Gastrocnemius medialis (tissue), 4 donors: ENCODE results near the gene SOAT2. TPM values are rescaled to one million over a fixed set of nuclear protein-coding genes. Genes with fewer than 3 reads are reported as not detected.
A peak's percentile ranks its signal among the peaks of the same experiment; 100 is the strongest.

Experiments used
- ATAC-seq, 2 donors: fragments of 150-250 bp; one replicate each; pipeline ENCODE4 v1.9.1; 2016
- DNase-seq, 2 donors: peaks; one replicate each; pipeline ENCODE4 v3.0.0-alpha.2; 2019
- H3K27ac ChIP-seq, 4 donors: fragments of 200-600 bp; sonication (generic); 1 replicate in 1 of 4; 2 replicates in 3 of 4; pipeline ENCODE4 v1.5.1; 2016 to 2018; ENCODE audit warnings: mild to moderate bottlenecking in 2 of 4, moderate library complexity in 1 of 4
- H3K27me3 ChIP-seq, 3 donors: fragments of 200-600 bp; sonication (generic) in 2 of 3; 1 replicate in 1 of 3; 2 replicates in 2 of 3; pipeline versions ENCODE4 v1.5.1 to v1.6.0; 2016 to 2019; ENCODE audit warnings: mild to moderate bottlenecking in 1 of 3, moderate library complexity in 1 of 3
- H3K36me3 ChIP-seq, 2 donors: fragments of 200-600 bp; sonication (generic) in 1 of 2; one replicate each; pipeline ENCODE4 v1.5.1; 2017 to 2018
- H3K4me1 ChIP-seq, 2 donors: fragments of 200-600 bp; sonication (generic) in 1 of 2; one replicate each; pipeline ENCODE4 v1.5.1; 2016 to 2017; ENCODE audit warnings: mild to moderate bottlenecking in 2 of 2
- H3K4me3 ChIP-seq, 4 donors: fragments of 200-600 bp; sonication (generic) in 3 of 4; 1 replicate in 1 of 4; 2 replicates in 3 of 4; pipeline ENCODE4 v1.5.1; 2016 to 2019; ENCODE audit warnings: mild to moderate bottlenecking in 2 of 4
- H3K9me3 ChIP-seq, 3 donors: fragments of 200-600 bp; sonication (generic) in 2 of 3; 1 replicate in 1 of 3; 2 replicates in 2 of 3; pipeline ENCODE4 v1.5.1; 2016 to 2019
- CTCF ChIP-seq, 5 experiments: fragments of 450-650 bp in 3 of 5; fragments of 200-600 bp in 2 of 5; sonication (generic) in 2 of 5; IDR thresholded peaks in 4 of 5; conservative IDR thresholded peaks in 1 of 5; 1 replicate in 4 of 5; 2 replicates in 1 of 5; pipeline ENCODE4 v1.5.1; 2016 to 2019; ENCODE audit warnings: antibody characterized with exemption in 5 of 5, mild to moderate bottlenecking in 3 of 5, moderate library complexity in 3 of 5
- POLR2A ChIP-seq, 2 donors: fragments of 450-650 bp; IDR thresholded peaks; one replicate each; pipeline ENCODE4 v1.6.1; 2017; ENCODE audit warnings: antibody characterized with exemption in 2 of 2, mild to moderate bottlenecking in 2 of 2, moderate library complexity in 2 of 2
- in situ Hi-C, 4 donors: fragments of 200-750 bp; cut with MboI; loops; one replicate each; pipeline versions ENCODE4 v1.15.0 to v1.8.0; 2017; ENCODE audit warnings: low sequenced_read_pairs in 4 of 4
- intact Hi-C: fragments of 100-400 bp; cut with DNase I; formaldehyde crosslinking; loops from one replicate; pipeline ENCODE4 v1.15.1; 2023; ENCODE audit warnings: low total_unique reads
- total RNA-seq, 4 donors: library from RNA; depleted of rRNA; stranded (reverse); fragments of >200 nt; gene quantifications; one replicate each; pipeline versions ENCODE4 v1.1.0 to v1.2.3, GENCODE V29; 2016

The SOAT2 gene
- total RNA-seq, 4 donors from 2014 or later = not detected

GRCh38 chr12:53115891-53116648 lies 12.8 kb downstream of the SOAT2 start:
- TF ChIP-seq CTCF (IDR thresholded peaks at IDR 0.05 in 4 of 5, conservative IDR thresholded peaks at IDR 0.05 in 1 of 5) = no peak
- TF ChIP-seq POLR2A (IDR thresholded peaks at IDR 0.05) = no peak
- peaks cover 5 to 16% of the 10 kb centered on the region in 2 donors for H3K4me1 ChIP-seq
- intact Hi-C loops (no loop called here), in situ Hi-C loops (loop anchor here in 1 of 4 donors (25.0 kb wide), 1 partner anchor 229 kb away; no protein-coding TSS in a partner anchor)
- no peak for DNase-seq
- H3K27me3 ChIP-seq = no peaks in the 10 kb centered on the region
- H3K9me3 ChIP-seq = no peaks in the 10 kb centered on the region
- peak overlapping the region in 3 of 4 donors; percentile 42 to 72 (median 53) for H3K27ac ChIP-seq
- H3K36me3 ChIP-seq = no peaks in the 10 kb centered on the region
- peak; percentile 76 to 77 for ATAC-seq
- no peak overlapping the region for H3K4me3 ChIP-seq

GRCh38 chr12:53118751-53119300 lies 15.5 kb downstream of the SOAT2 start:
- in situ Hi-C loops = loop anchor here in 1 of 4 donors (25.0 kb wide), 1 partner anchor 232 kb away; no protein-coding TSS in a partner anchor
- no peak for TF ChIP-seq POLR2A (IDR thresholded peaks at IDR 0.05)
- TF ChIP-seq CTCF (IDR thresholded peaks at IDR 0.05 in 4 of 5, conservative IDR thresholded peaks at IDR 0.05 in 1 of 5) = no peak
- intact Hi-C loops = no loop called here
- Histone ChIP-seq H3K27ac (no peak overlapping the region), H3K4me1 (peaks cover 5 to 16% of the 10 kb centered on the region in 2 donors), H3K4me3 (no peak overlapping the region), H3K9me3 (no peaks in the 10 kb centered on the region), H3K27me3 (no peaks in the 10 kb centered on the region), H3K36me3 (no peaks in the 10 kb centered on the region)
- ATAC-seq (no peak), DNase-seq (no peak)

- intact Hi-C loops = no loop called here
- ATAC-seq (no peak), DNase-seq (no peak)
- Histone ChIP-seq H3K36me3 (no peaks in the 10 kb centered on the region), H3K4me3 (no peak overlapping the region), H3K9me3 (no peaks in the 10 kb centered on the region), H3K27ac (no peak overlapping the region), H3K4me1 (peaks cover 5 to 9% of the 10 kb centered on the region in 2 donors), H3K27me3 (no peaks in the 10 kb centered on the region)
- no peak for TF ChIP-seq POLR2A (IDR thresholded peaks at IDR 0.05)
- TF ChIP-seq CTCF (IDR thresholded peaks at IDR 0.05 in 4 of 5, conservative IDR thresholded peaks at IDR 0.05 in 1 of 5) = no peak
- in situ Hi-C loops = loop anchor here in 1 of 4 donors (25.0 kb wide), 1 partner anchor 234 kb away; no protein-coding TSS in a partner anchor
Observed at GRCh38 chr12:53120685-53121525, 17.6 kb downstream of the SOAT2 start.

- no peak overlapping the region for H3K4me3 ChIP-seq
- no peaks in the 10 kb centered on the region for H3K9me3 ChIP-seq
- no peaks in the 10 kb centered on the region for H3K27me3 ChIP-seq
- TF ChIP-seq CTCF (IDR thresholded peaks at IDR 0.05 in 4 of 5, conservative IDR thresholded peaks at IDR 0.05 in 1 of 5) (no peak), POLR2A (IDR thresholded peaks at IDR 0.05) (no peak)
- no peak overlapping the region for H3K27ac ChIP-seq
- ATAC-seq = no peak
- in situ Hi-C loops = loop anchor here in 1 of 4 donors (25.0 kb wide), 1 partner anchor 236 kb away; no protein-coding TSS in a partner anchor
- H3K4me1 ChIP-seq = no peaks in the 10 kb centered on the region
- intact Hi-C loops = no loop called here
- DNase-seq = no peak
- no peaks in the 10 kb centered on the region for H3K36me3 ChIP-seq
Observed at GRCh38 chr12:53122961-53123468, 19.7 kb downstream of the SOAT2 start.
